ENCODE results near the gene CETP. TPM values are rescaled to one million over a fixed set of nuclear protein-coding genes. Genes with fewer than 3 reads are reported as not detected.
A peak's percentile ranks its signal among the peaks of the same experiment; 100 is the strongest.

Gene CETP
- total RNA-seq, 4 donors from 2014 or later = 0.52 to 0.79 TPM; not detected in 2

GRCh38 chr16:57016301-57016700, 54.6 kb downstream of the CETP start:
- intact Hi-C loops (cut with DNase I; ENCODE audit: low total_unique reads) = no loop called here
- peak in 1 of 2 donors; percentile 5 for DNase-seq (ENCODE audit: low spot score in 2 of 2)
- TF ChIP-seq, protein P1, sequence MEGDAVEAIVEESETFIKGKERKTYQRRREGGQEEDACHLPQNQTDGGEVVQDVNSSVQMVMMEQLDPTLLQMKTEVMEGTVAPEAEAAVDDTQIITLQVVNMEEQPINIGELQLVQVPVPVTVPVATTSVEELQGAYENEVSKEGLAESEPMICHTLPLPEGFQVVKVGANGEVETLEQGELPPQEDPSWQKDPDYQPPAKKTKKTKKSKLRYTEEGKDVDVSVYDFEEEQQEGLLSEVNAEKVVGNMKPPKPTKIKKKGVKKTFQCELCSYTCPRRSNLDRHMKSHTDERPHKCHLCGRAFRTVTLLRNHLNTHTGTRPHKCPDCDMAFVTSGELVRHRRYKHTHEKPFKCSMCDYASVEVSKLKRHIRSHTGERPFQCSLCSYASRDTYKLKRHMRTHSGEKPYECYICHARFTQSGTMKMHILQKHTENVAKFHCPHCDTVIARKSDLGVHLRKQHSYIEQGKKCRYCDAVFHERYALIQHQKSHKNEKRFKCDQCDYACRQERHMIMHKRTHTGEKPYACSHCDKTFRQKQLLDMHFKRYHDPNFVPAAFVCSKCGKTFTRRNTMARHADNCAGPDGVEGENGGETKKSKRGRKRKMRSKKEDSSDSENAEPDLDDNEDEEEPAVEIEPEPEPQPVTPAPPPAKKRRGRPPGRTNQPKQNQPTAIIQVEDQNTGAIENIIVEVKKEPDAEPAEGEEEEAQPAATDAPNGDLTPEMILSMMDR (IDR thresholded peaks at IDR 0.05) = no peak
- TF ChIP-seq POLR2A (IDR thresholded peaks at IDR 0.05) = no peak
- WGBS, 2 donors = 92 to 93% methylated on average over 6 of the region's 6 CpGs
- no peak overlapping the region for H3K4me3 ChIP-seq (ENCODE audit: low read depth, poor library complexity, severe bottlenecking)

DNA sequence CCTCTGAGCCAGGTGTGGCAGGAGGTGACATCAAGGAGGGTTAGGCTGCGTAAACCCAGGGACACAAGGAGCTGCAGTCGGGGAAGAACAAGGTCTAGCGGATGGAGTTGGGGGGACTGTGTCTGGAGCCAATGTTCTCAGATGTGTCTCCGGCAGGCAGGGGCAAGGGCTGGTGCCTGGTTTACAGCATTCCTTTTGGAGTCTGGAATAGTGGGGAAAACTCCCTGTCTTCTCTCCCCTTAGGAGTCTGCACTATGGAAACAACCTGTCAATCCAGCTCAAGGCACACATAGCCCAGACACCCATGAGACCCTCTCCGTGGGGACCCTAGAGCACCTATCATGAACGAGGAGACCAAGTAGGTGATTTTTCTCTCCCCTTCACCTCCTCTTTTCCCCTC, 55.1 kb downstream of the CETP start:
- TF ChIP-seq, protein P1 (IDR thresholded peaks at IDR 0.05) = no peak
- no peak for TF ChIP-seq POLR2A (IDR thresholded peaks at IDR 0.05)
- intact Hi-C loops (cut with DNase I; ENCODE audit: low total_unique reads) = no loop called here
- 86 to 93% methylated on average over 6 of the region's 6 CpGs for WGBS, 2 donors
- DNase-seq (ENCODE audit: low spot score in 2 of 2) = peak in 1 of 2 donors; percentile 46
- H3K4me3 ChIP-seq (ENCODE audit: low read depth, poor library complexity, severe bottlenecking) = no peak overlapping the region

GRCh38 chr16:57017251-57017650, 55.5 kb downstream of the CETP start:
- intact Hi-C loops (cut with DNase I; ENCODE audit: low total_unique reads) = no loop called here
- WGBS, 2 donors = 72 to 90% methylated on average over 1 of the region's 1 CpG
- TF ChIP-seq POLR2A (IDR thresholded peaks at IDR 0.05) = no peak
- TF ChIP-seq, protein P1 (IDR thresholded peaks at IDR 0.05) = no peak
- DNase-seq (ENCODE audit: low spot score in 2 of 2) = no peak
- H3K4me3 ChIP-seq (ENCODE audit: low read depth, poor library complexity, severe bottlenecking) = no peak overlapping the region

DNA sequence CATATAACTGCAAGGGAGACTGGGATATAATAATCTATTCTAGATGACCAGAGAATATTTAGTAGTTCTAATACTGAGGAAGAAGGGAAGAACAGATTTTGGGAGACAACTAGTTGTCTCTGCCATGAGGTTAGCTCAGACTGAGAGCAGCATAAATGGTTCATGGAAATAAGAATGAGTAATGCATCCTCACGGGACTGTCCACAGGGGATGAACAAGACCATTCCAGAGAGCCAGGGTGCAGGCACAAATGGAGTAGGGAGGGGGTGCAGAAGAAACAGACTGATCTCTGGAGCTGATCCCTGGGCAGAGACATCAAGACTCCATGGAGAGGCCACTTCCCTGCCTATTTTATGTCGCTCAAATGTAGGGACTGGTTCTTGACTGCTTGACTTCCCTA, 58.0 kb downstream of the CETP start:
- no peak overlapping the region for H3K4me3 ChIP-seq (ENCODE audit: low read depth, poor library complexity, severe bottlenecking)
- intact Hi-C loops (cut with DNase I; ENCODE audit: low total_unique reads) = no loop called here
- WGBS, 2 donors = 66 to 86% methylated on average over 2 of the region's 2 CpGs
- TF ChIP-seq, protein P1 (IDR thresholded peaks at IDR 0.05) = no peak
- TF ChIP-seq POLR2A (IDR thresholded peaks at IDR 0.05) = no peak
- DNase-seq (ENCODE audit: low spot score in 2 of 2) = no peak

DNA sequence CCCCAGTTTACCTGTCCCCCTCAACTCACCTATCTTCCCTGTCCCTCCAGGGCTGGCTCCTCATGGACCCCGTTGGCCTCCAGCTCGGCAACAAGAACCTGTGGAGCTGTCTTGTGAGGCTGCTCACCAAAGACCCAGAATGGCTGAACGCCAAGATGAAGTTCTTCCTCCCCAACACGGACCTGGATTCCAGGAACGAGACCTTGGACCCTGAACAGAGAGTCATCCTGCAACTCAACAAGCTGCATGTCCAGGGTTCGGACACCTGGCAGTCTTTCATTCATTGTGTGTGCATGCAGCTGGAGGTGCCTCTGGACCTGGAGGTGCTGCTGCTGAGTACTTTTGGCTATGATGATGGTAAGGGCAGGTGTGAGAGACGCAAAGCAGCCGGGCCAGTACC, 58.9 kb downstream of the CETP start:
- no peak for DNase-seq (ENCODE audit: low spot score in 2 of 2)
- intact Hi-C loops (cut with DNase I; ENCODE audit: low total_unique reads) = no loop called here
- TF ChIP-seq, protein P1 (IDR thresholded peaks at IDR 0.05) = no peak
- no peak overlapping the region for H3K4me3 ChIP-seq (ENCODE audit: low read depth, poor library complexity, severe bottlenecking)
- 92 to 94% methylated on average over 7 to 8 of the region's 8 CpGs for WGBS, 2 donors

DNA sequence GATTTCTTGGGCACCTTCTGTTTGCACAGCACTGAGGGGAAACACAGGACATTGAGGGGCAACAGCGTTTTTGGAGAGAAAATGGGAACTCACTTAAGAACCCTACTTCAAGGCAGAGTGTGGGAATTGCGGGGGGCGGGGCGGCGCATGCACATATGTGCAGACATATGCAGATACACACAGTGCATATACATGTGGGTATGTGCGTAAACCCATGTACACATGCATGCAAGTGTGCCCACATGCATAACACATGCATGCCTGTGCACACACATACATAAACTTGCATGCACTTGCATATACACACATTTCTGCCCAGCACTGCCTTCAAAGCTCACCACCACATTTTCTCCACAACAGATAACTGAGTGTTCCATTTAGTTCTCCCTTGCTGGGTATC, 60.0 kb downstream of the CETP start:
- intact Hi-C loops (cut with DNase I; ENCODE audit: low total_unique reads) = no loop called here
- no peak for DNase-seq (ENCODE audit: low spot score in 2 of 2)
- no peak overlapping the region for H3K4me3 ChIP-seq (ENCODE audit: low read depth, poor library complexity, severe bottlenecking)
- WGBS, 2 donors = 91 to 94% methylated on average over 6 of the region's 6 CpGs
- no peak for TF ChIP-seq POLR2A (IDR thresholded peaks at IDR 0.05)
- TF ChIP-seq, protein P1 (IDR thresholded peaks at IDR 0.05) = no peak

Data from lower leg skin (tissue), 4 donors.